ENCODE measurements around the gene ARMC9.

The ARMC9 gene

DNA sequence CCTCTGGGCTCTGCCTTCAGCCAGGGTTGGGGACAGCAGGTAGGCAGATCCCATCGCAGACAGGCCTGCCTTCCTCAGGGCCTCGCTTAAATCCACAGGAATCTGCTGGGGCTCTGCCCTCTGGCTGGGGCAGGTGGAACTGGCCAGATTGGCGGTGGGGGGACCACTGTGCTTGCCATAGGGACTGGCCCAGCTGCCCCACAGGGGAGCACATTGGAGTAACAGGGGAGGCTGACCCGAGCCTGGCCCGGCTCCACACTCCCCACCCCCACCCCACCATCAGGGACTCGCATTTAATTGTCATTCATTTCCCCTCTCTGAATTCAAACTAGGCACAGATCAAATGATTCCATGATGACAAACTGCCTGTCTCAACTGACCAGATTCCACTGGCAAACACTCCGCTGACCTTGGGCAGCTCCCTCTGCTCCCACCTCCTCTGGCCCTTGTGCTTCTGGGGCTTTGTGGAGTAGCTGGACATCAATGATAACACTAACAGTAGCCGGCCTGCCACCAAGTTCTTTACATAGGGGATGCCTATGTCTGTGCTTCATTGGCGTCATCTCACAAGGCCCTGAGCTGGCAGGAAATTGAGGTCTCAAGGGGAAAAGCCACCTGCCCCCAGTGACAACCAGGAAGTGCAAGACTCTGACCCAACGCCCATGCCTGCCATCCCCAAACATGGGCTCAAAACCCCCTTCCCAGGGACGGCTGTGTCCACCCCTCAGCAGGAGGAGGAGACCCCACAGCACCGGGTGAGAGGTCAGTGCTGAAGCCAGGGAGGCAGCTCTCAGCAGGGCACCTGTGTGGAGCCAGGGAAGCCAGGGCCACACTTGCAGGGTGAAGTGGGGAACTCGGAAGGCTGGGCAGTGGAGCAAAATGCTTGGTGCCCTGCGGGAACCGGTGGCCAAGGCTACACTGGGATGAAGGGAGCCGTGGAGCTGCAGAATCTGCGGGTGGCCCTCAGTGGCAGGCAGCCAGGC is 195.0 kb downstream of the ARMC9 start:
- no peak for DNase-seq (ENCODE audit: low read depth)
- TF ChIP-seq, protein P1, sequence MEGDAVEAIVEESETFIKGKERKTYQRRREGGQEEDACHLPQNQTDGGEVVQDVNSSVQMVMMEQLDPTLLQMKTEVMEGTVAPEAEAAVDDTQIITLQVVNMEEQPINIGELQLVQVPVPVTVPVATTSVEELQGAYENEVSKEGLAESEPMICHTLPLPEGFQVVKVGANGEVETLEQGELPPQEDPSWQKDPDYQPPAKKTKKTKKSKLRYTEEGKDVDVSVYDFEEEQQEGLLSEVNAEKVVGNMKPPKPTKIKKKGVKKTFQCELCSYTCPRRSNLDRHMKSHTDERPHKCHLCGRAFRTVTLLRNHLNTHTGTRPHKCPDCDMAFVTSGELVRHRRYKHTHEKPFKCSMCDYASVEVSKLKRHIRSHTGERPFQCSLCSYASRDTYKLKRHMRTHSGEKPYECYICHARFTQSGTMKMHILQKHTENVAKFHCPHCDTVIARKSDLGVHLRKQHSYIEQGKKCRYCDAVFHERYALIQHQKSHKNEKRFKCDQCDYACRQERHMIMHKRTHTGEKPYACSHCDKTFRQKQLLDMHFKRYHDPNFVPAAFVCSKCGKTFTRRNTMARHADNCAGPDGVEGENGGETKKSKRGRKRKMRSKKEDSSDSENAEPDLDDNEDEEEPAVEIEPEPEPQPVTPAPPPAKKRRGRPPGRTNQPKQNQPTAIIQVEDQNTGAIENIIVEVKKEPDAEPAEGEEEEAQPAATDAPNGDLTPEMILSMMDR (conservative IDR thresholded peaks at IDR 0.05; ENCODE audit: low read length): no peak
- H3K4me3 ChIP-seq (ENCODE audit: low read length): no peak overlapping the region

DNA sequence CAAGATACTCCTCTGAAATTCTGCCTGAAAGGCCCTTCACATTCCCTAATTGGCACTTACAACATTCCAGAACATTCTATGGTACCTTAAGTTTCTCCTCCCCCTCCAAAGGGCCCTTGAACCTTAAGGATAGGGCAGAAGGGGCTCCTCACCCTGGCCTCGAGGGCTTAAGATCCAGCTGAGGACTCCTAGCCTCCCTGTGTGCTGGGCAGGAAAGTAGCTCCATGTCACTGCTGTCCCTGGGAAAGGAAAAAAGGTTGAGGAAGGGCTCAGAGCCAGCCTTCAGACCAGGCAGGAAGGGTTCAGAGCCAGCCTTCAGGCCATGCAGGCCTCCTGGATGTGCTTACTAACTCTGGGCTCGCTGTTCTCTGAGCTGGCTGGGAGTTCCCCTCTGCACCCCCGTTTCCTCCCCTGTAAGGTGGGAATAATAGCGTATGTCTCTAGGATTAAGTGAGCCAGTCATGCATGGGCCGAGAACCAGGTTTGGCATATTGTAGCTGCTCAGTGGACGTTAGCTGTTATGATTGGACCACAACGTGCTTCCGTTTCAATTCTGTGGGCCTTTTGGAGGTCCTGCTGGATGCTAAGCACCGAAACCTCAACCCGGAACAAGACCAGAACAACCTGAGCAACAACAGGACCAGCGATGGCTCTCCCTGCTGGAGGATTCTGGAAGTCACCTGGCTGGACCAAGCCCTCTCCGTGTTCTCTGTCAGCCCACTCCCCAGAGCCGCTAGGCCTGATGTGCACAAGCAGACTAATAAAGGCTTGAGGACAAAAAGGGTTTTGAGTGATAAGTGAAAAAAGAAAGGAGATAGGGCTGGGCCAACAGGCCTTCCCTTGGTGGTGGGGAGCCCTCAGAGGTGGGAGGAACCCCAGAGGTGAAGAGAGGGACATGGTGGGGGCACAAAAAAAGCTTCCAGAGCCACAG is 196.0 kb downstream of the ARMC9 start:
- TF ChIP-seq, protein P1 (conservative IDR thresholded peaks at IDR 0.05; ENCODE audit: low read length): peak; percentile 12; the same call in 1 of the 2 replicates
- no peak for DNase-seq (ENCODE audit: low read depth)
- no peak overlapping the region for H3K4me3 ChIP-seq (ENCODE audit: low read length)

DNA sequence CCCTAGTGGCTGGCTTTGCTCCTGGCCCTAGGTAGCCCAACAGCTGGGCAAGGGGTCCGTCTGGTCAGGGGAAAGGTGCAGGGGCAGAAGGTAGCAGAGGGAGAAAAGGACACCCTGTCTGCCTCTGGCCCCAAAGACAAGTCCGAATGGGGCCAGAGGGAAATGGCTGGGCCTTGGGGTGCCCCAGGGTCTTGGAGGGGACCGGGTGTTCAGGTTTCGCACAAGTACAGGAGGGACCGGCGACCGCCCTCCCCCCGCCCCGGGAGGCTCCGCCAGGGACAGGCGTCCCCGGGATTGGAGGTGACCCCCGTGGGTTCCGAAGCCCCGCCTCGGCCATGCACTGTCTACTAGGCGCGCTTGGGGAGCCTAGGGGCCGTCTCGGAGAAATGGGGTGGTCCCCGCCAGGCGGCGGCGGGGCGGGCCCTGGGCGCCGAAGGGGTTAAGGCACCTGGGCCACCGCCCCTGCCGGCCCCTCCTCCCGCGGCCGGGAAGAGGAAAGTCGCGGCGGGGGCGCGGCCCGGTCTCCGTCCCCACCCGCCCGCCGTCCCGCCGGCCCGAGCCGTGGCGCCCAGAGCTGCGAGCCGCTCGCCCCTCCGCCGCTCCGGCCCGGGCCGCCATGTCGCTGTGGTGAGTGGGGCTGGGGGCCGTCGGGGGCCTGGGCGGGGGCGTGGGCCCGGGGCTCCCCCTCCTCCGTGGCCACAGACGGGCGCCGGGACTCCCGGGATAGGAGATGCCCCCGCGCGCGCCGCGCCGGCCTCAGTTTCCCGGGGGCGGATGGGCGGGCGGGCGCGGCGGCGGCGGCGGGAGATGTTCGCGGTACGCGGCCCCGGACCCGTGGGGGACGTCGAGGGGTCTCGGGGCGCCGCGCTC is 197.0 kb downstream of the ARMC9 start, which contains the start of gene B3GNT7:
Gene B3GNT7 (plus strand): TSS at position 523 of the 870 bp plus-strand sequence. CDS start 94 bp downstream, at position 617.
- TF ChIP-seq, protein P1 (conservative IDR thresholded peaks at IDR 0.05; ENCODE audit: low read length): no peak
- DNase-seq (ENCODE audit: low read depth): no peak
- H3K4me3 ChIP-seq (ENCODE audit: low read length): no peak within 1 kb of the TSS

DNA sequence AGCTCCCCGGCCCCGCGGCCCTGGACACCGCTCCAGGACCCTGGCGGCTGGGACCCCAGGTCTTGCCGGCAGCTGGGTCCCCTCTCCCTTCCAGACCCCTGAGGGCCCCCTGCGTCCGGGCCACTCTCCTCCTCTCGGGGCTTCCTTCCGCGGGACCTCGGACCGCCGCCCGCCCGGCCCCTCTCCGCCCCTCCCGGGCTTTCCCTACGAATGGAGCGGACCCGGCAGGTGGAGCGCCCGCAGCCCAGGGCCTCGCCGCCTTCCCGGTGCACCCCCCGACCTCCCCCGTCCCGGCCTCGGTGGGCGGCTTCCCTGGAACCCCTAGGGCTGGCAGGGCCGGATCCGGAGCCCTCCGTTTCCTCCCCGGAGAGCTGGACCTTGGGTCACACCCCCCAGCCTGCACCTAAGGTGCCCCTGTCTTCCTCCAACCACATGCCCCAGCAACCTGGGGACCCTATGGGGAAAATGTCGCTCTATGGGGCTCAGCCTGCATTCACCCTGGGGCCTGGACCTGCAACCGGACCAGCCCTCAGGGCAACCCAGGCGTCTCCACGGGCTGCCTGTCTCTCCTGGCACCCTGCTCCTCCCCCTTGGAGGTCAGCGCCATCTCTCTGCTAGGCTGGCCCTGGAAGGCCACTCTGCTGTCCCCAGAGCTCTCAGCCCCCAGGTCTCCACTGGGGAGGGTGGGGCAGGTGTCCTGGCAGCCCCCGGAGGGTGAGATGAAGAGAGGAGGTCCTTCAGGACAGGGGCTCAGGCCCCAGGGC is 197.8 kb downstream of the ARMC9 start:
- no peak overlapping the region for H3K4me3 ChIP-seq (ENCODE audit: low read length)
- TF ChIP-seq, protein P1 (conservative IDR thresholded peaks at IDR 0.05; ENCODE audit: low read length): no peak
- no peak for DNase-seq (ENCODE audit: low read depth)

DNA sequence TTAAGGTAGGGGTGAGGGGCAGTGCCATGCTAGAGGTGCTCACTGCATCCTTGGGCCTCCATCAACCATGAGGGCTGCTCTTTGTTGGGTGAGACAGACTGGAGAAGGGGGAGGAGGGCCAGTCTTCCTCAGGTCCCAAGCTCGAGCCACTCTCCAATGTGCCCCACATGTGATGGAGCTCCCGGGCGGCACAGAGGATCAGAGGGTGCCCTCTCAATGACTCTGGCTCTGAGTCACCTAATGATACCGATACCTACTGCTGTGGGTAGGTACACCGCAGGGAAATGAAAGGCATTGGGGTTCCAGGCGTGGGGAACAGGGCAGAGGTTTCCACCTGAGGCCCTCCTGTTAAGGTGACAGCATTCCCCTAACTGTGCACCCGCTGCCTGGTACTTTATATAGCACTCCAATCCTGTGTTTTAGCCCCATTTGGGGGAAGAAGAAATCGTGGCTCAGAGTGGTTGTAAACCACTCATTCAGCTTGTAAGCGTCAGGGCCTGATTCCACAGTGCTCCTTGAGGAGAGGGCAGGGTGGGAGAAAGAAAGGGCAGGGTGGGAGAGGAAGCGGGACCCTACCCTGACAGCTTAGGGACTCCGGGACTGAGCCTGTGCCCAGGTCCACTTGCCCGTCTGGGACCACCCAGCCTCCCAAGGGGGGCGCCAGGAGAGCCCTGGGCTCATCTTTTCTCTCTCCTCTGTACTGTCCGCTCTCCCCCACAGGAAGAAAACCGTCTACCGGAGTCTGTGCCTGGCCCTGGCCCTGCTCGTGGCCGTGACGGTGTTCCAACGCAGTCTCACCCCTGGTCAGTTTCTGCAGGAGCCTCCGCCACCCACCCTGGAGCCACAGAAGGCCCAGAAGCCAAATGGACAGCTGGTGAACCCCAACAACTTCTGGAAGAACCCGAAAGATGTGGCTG is 198.8 kb downstream of the ARMC9 start:
- no peak for DNase-seq (ENCODE audit: low read depth)
- H3K4me3 ChIP-seq (ENCODE audit: low read length): no peak overlapping the region

More for the DNA sequence above, 198.8 kb downstream of the ARMC9 start:
- TF ChIP-seq, protein P1 (conservative IDR thresholded peaks at IDR 0.05; ENCODE audit: low read length): no peak

All from AG10803 (cell line).